ENCODE measurements around the gene CEACAM20.
"Not testable (repeated sequence)": the region's sequence is repeated elsewhere in the genome, so short reads cannot be mapped to it uniquely, and the experiment has no call there.

GRCh38 chr19:44462600-44463286 is 66.7 kb downstream of the CEACAM20 start:
- not testable (repeated sequence) for TF ChIP-seq CTCF, POLR2A (IDR thresholded peaks at IDR 0.05)

All from heart left ventricle (tissue), 13 donors.